Panc1 (cell line): ENCODE results near the gene GTF2I. TPM values are rescaled to one million over a fixed set of nuclear protein-coding genes. Genes with fewer than 3 reads are reported as not detected.
"Not testable (repeated sequence)": the region's sequence is repeated elsewhere in the genome, so short reads cannot be mapped to it uniquely, and the experiment has no call there.

Experiments
- ATAC-seq: fragments of 200-7000 bp; cut with Tn5 transposase; 2 replicates; pipeline ENCODE4 v1.9.1; 2020; ENCODE audit warnings: mild to moderate bottlenecking, moderate library complexity
- BruUV-seq: library from RNA; stranded (reverse); fragments of 400-500 nt; replicated peaks from 2 replicates; lab custom pipeline; 2021; lab: Mats Ljungman, UMichigan
- CTCF ChIA-PET: fragments of 300-600 bp; sonication (Branson Sonifier 250); formaldehyde crosslinking; loops from one replicate; lab custom pipeline; 2022; ENCODE audit warnings: antibody characterized with exemption; lab: Charles Lee
- POLR2A ChIA-PET: fragments of 300-600 bp; sonication (Branson Sonifier 250); formaldehyde crosslinking; loops from one replicate; lab custom pipeline; 2022; ENCODE audit warnings: antibody characterized with exemption; lab: Charles Lee
- DNase-seq: peaks from one replicate; pipeline ENCODE4 v3.0.0-alpha.2; 2010; ENCODE audit warnings: low read depth, low spot score
- H3K27ac ChIP-seq: 2 replicates; pipeline ENCODE4 v1.5.1; 2011; ENCODE audit warnings: mild to moderate bottlenecking, low read length, inconsistent platforms
- H3K27me3 ChIP-seq: fragments of 200-500 bp; sonication (Bioruptor generic); 2 replicates; pipeline ENCODE4 v1.6.0; 2014; ENCODE audit warnings: low read length, inconsistent platforms; ENCODE audit not compliant: control insufficient read depth, insufficient read depth
- H3K36me3 ChIP-seq: fragments of 200-500 bp; sonication (Bioruptor generic); 2 replicates; pipeline ENCODE4 v1.5.1; 2014; ENCODE audit warnings: inconsistent platforms, mild to moderate bottlenecking, low read length, moderate library complexity; ENCODE audit not compliant: control insufficient read depth, insufficient read depth
- H3K4me1 ChIP-seq: 2 replicates; pipeline ENCODE4 v1.5.1; 2011; ENCODE audit warnings: inconsistent platforms, mild to moderate bottlenecking, low read length, moderate library complexity; ENCODE audit not compliant: control insufficient read depth, insufficient read depth
- H3K4me3 ChIP-seq, 2 experiments: 2 replicates each; pipeline ENCODE4 v1.5.1; 2011 to 2012; ENCODE audit warnings: low read depth in 2 of 2, low read length in 2 of 2, mild to moderate bottlenecking in 2 of 2, inconsistent platforms in 1 of 2, moderate library complexity in 1 of 2
- H3K9me3 ChIP-seq: fragments of 200-500 bp; sonication (Bioruptor generic); 2 replicates; pipeline ENCODE4 v1.5.1; 2014; ENCODE audit warnings: low read depth, mild to moderate bottlenecking, inconsistent platforms, low read length, moderate library complexity; ENCODE audit not compliant: control insufficient read depth, insufficient read depth
- in situ Hi-C: cut with HindIII; loops from 2 replicates; pipeline ENCODE4 v1.10.0; 2016; ENCODE audit warnings: low sequenced_read_pairs, low pct_unique_long_range_greater_than_20kb
- intact Hi-C: fragments of 100-400 bp; cut with micrococcal nuclease; formaldehyde crosslinking; loops from one replicate; pipeline ENCODE4 v1.10.0; 2022; ENCODE audit not compliant: unreplicated experiment
- total RNA-seq: library from RNA; stranded (reverse); gene quantifications from one replicate; pipeline ENCODE4 v1.2.1, GENCODE V29; 2021; ENCODE audit not compliant: unreplicated experiment
- TF ChIP-seq, protein P1 (sequence below), 2 experiments: IDR thresholded peaks; 2 replicates each; pipeline ENCODE4 v1.6.1; 2011 to 2012; ENCODE audit warnings: low read depth in 2 of 2, control low read depth in 1 of 2, low read length in 1 of 2, mild to moderate bottlenecking in 1 of 2, moderate library complexity in 1 of 2; ENCODE audit not compliant: insufficient read depth in 1 of 2

Gene GTF2I
- total RNA-seq, 1 experiment from 2014 or later = 305 TPM

DNA sequence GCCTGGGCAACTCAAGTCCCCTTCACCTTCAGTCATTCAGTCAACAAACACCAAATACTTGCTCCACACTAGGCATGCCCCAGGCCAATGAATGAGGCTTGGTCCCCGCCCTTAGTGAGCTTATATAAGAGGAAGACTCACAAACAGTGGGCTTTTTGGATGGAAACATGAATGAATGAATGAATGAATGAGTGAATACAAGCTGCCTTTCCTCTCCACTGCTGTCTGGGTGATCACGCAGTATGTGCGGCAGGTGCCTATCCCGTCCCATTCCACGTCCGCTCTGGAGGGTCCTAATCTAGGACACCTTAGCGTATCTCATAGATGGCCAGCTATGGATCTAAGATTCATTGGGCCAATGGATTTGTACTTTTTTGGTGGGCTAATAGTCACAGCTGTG lies 19.8 kb upstream of the GTF2I start:
- Histone ChIP-seq H3K4me1 (peaks cover 31% of the 10 kb centered on the region), H3K9me3 (no peaks in the 10 kb centered on the region), H3K27me3 (no peaks in the 10 kb centered on the region), H3K36me3 (no peaks in the 10 kb centered on the region), H3K4me3 (no peak overlapping the region), H3K27ac (peak overlapping the region; percentile 87)
- ATAC-seq (no peak), DNase-seq (no peak)
- ChIA-PET POLR2A (interaction anchor here (0.6 kb wide), 1 partner anchor 23 kb away, joined by 4 read pairs; no protein-coding TSS in a partner anchor), CTCF (no interaction called here)
- no TSS peak for BruUV-seq
- intact Hi-C loops = no loop called here
- TF ChIP-seq, protein P1, sequence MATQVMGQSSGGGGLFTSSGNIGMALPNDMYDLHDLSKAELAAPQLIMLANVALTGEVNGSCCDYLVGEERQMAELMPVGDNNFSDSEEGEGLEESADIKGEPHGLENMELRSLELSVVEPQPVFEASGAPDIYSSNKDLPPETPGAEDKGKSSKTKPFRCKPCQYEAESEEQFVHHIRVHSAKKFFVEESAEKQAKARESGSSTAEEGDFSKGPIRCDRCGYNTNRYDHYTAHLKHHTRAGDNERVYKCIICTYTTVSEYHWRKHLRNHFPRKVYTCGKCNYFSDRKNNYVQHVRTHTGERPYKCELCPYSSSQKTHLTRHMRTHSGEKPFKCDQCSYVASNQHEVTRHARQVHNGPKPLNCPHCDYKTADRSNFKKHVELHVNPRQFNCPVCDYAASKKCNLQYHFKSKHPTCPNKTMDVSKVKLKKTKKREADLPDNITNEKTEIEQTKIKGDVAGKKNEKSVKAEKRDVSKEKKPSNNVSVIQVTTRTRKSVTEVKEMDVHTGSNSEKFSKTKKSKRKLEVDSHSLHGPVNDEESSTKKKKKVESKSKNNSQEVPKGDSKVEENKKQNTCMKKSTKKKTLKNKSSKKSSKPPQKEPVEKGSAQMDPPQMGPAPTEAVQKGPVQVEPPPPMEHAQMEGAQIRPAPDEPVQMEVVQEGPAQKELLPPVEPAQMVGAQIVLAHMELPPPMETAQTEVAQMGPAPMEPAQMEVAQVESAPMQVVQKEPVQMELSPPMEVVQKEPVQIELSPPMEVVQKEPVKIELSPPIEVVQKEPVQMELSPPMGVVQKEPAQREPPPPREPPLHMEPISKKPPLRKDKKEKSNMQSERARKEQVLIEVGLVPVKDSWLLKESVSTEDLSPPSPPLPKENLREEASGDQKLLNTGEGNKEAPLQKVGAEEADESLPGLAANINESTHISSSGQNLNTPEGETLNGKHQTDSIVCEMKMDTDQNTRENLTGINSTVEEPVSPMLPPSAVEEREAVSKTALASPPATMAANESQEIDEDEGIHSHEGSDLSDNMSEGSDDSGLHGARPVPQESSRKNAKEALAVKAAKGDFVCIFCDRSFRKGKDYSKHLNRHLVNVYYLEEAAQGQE (IDR thresholded peaks at IDR 0.05; ENCODE audit: insufficient read depth in 1 of 2, low read depth in 2 of 2, low read length in 1 of 2) = no peak
- in situ Hi-C loops = no loop called here

DNA sequence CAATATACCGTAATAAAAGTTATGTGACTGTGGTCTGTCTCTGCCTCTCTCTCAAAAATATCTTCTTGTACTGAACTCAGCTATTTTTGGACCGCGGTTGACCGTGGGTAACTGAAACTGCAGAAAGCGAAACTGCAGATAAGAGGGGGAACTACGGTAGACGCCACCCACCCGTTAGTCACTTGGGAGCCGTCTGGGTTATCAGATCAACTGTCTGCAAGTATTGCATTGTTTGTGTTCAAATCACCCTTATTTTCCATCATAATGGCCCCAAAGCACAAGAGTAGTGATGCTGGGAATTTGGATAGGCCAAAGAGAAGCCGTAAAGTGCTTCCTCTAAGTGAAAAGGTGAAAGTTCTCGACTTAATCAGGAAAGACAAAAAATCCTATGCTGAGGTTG lies 7.5 kb upstream of the GTF2I start:
- ATAC-seq = peak; percentile 59
- BruUV-seq, H3K36me3 ChIP-seq, H3K9me3 ChIP-seq, POLR2A ChIA-PET, DNase-seq, intact Hi-C loops, in situ Hi-C loops, H3K27me3 ChIP-seq: not testable (repeated sequence)
- Histone ChIP-seq H3K27ac (peak overlapping the region; percentile 78), H3K4me1 (peaks cover 10% of the 10 kb centered on the region), H3K4me3 (peak overlapping the region; percentile 17 to 58; a peak in 3 of 4 replicates)
- CTCF ChIA-PET = interaction anchor here (0.6 kb wide), 1 partner anchor 9 kb away, joined by 5 read pairs; no protein-coding TSS in a partner anchor

DNA sequence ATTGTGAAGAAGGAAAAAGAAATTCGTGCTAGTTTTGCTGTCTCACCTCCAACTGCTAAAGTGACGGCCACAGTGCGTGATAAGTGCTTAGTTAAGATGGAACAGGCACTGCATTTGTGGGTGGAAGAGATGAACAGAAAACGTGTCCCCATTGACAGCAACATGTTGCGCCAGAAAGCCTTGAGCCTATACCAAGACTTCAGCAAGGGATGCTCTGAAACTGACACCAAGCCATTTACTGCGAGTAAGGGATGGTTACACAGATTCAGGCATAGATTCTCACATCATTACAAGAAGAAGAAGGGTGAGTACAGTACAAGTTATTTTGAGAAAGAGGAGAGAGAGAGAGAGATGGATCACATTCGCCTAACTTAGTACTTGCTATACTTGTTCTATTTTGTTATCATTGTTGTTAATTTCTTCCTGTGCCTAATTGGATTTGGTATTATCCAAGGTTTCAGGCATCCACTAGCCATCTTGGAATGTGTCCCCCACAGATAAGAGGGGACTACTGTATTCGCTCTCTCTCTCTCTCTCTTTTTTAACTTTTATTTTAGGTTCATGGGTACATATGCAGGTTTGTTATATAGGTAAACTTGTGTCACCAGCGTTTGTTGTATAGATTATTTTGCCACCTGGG lies 6.9 kb upstream of the GTF2I start:
- intact Hi-C loops, H3K9me3 ChIP-seq, in situ Hi-C loops, POLR2A ChIA-PET, DNase-seq, CTCF ChIA-PET, H3K36me3 ChIP-seq, H3K27me3 ChIP-seq: not testable (repeated sequence)
- Histone ChIP-seq H3K27ac (peak overlapping the region; percentile 86), H3K4me1 (peaks cover 16% of the 10 kb centered on the region), H3K4me3 (peak overlapping the region; percentile 17 to 58; a peak in 3 of 4 replicates)
- TSS peak; percentile 97 for BruUV-seq
- peak; percentile 72 for ATAC-seq

DNA sequence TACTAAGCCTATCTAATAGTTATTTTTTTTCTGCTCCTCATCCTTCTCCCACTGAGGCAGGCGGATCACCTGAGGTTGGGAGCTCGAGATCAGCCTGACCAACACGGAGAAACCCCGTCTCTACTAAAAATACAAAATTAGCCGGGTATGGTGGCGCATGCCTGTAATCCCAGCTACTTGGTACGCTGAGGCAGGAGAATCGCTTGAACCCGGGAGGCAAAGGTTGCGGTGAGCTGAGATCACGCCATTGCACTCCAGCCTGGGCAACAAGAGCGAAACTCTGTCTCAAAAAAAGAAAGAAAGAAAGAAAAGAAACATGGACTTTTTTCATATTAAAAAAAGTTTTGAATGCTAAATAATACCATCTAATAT lies 6.4 kb upstream of the GTF2I start:
- H3K9me3 ChIP-seq, H3K36me3 ChIP-seq, POLR2A ChIA-PET, CTCF ChIA-PET, DNase-seq, in situ Hi-C loops, BruUV-seq, H3K27me3 ChIP-seq, intact Hi-C loops: not testable (repeated sequence)
- Histone ChIP-seq H3K4me1 (peaks cover 21% of the 10 kb centered on the region), H3K27ac (peak overlapping the region; percentile 86), H3K4me3 (peak overlapping the region in 1 of 2 experiments; percentile 6; a peak in 1 of 4 replicates)
- ATAC-seq = 0 out of 2 replicates have a peak, but pooled peaks have one; percentile 4
